Adrenal gland (tissue), 12 donors: ENCODE measurements around the gene RAB5B. TPM values are rescaled to one million over a fixed set of nuclear protein-coding genes. Genes with fewer than 3 reads are reported as not detected.
"Not testable (repeated sequence)": the region's sequence is repeated elsewhere in the genome, so short reads cannot be mapped to it uniquely, and the experiment has no call there.

Experiments
- DNase-seq, 7 donors: peaks; one replicate each; pipeline ENCODE4 v3.0.0-alpha.2; 2019 to 2020
- H3K27ac ChIP-seq, 5 donors: fragments of 200-600 bp; sonication (generic) in 4 of 5; 1 replicate in 3 of 5; 2 replicates in 2 of 5; pipeline versions ENCODE4 v1.5.1 to v1.8.0; 2016 to 2020; ENCODE audit warnings: mild to moderate bottlenecking in 1 of 5
- H3K27me3 ChIP-seq: fragments of 200-600 bp; 2 replicates; pipeline ENCODE4 v1.8.0; 2021
- H3K36me3 ChIP-seq, 2 donors: fragments of 200-600 bp; replicated peaks in 1 of 2; 1 replicate in 1 of 2; 2 replicates in 1 of 2; pipeline versions ENCODE4 v1.5.1 to v1.8.0; 2018 to 2022
- H3K4me1 ChIP-seq, 2 donors: fragments of 200-600 bp; replicated peaks in 1 of 2; 1 replicate in 1 of 2; 2 replicates in 1 of 2; pipeline versions ENCODE4 v1.5.1 to v1.8.0; 2018 to 2021
- H3K4me3 ChIP-seq, 4 donors: fragments of 200-600 bp; sonication (generic) in 3 of 4; one replicate each; pipeline ENCODE4 v1.5.1; 2016 to 2018
- H3K9me3 ChIP-seq, 3 donors: fragments of 200-600 bp; sonication (generic) in 1 of 3; replicated peaks in 1 of 3; 1 replicate in 2 of 3; 2 replicates in 1 of 3; pipeline versions ENCODE4 v1.5.1 to v1.8.0; 2016 to 2021
- CTCF ChIP-seq, 6 experiments: fragments of 450-650 bp in 4 of 6; fragments of 200-600 bp in 2 of 6; sonication (generic) in 1 of 6; IDR thresholded peaks; 1 replicate in 5 of 6; 2 replicates in 1 of 6; pipeline versions ENCODE4 v1.5.1 to v1.8.0; 2016 to 2021; ENCODE audit warnings: antibody characterized with exemption in 6 of 6, mild to moderate bottlenecking in 2 of 6, moderate library complexity in 1 of 6
- POLR2A ChIP-seq, 2 donors: fragments of 450-650 bp; IDR thresholded peaks; one replicate each; pipeline ENCODE4 v1.6.1; 2017; ENCODE audit warnings: antibody characterized with exemption in 2 of 2, mild to moderate bottlenecking in 2 of 2, moderate library complexity in 1 of 2
- WGBS, 4 donors: extraction: QIAGEN DNeasy Blood & Tissue Kit in 2 of 4; methylation state at CpG; one replicate each; pipeline versions ENCODE4 v1.1.5 to v1.1.7; 2013 to 2017; 5-methylcytosine and 5-hydroxymethylcytosine counted together
- intact Hi-C, 2 donors: fragments of 100-400 bp; cut with DNase I; formaldehyde crosslinking; loops; one replicate each; pipeline versions ENCODE4 v1.14.1 to v1.15.0; 2022 to 2023
- polyA plus RNA-seq, 3 donors: library from polyadenylated mRNA; stranded (reverse); fragments of 200-250 nt in 2 of 3; fragments of 350-450 nt in 1 of 3; fragmentation: Illumina TruSeq in 1 of 3; extraction: RNeasy Lipid Tissue Mini Kit (QIAGEN cat#74804) in 1 of 3; gene quantifications; one replicate each; pipeline ENCODE4 v1.2.3, GENCODE V29; 2013 to 2014
- total RNA-seq, 9 donors: library from RNA; depleted of rRNA in 4 of 9; stranded (reverse); fragments of >200 nt in 4 of 9; fragments of 120-200 nt in 1 of 9; fragmentation: NEBNext Ultra II Directional in 1 of 9; extraction: Animal tissue kit (Norgen Biotek cat#: 25700) in 1 of 9; gene quantifications; one replicate each; pipeline versions ENCODE4 v1.1.0 to v1.2.4, GENCODE V29; 2013 to 2023
- donor health status: healthy with polysubstance abuse.
- donor health status: Bipolar disorder and iron deficiency.
- donor health status: DM: yes; HTN: yes; CAD: no.
- donor health status: DM: no; HTN: no; CAD: no.
- donor health status: DM: no; HTN: no; CAD: no.
- donor health status: DM: yes; HTN: yes; CAD: no.

Gene RAB5B
- total and polyA plus RNA-seq, 12 donors: 34.4 to 137 (median 105) TPM

DNA sequence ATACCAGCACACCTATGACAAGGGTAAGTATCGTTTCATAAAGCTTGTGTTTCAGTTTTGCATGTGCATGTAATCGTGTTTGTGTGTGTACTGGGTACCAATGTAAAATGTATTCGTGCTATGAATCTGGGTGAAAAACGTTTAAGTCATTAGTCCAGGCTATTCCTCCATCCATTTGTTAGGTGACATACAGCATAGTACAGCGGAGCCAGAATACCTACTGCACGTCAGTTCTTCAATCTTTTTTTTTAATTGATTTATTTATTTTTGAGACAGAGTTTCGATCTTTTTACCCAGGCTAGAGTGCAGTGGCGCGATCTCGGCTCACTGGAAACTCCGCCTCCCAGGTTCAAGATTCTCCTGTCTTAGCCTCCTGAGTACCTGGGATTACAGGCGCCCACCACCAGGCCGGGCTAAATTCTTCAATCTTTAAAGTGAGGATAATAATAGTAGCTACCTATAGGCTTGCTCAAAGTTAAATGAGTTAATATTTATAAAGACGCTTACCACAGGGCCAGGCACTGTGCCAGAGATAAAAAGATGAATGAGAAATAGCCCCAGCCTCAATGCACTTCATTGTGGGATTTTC lies 67.2 kb downstream of the RAB5B start:
- H3K4me3 ChIP-seq: peak overlapping the region in 1 of 4 donors; percentile 97
- peaks cover 12 to 20% of the 10 kb centered on the region in 2 donors for H3K4me1 ChIP-seq
- no peaks in the 10 kb centered on the region for H3K27me3 ChIP-seq
- H3K9me3 ChIP-seq: no peaks in the 10 kb centered on the region
- peaks cover 0 to 39% of the 10 kb centered on the region in 2 donors for H3K36me3 ChIP-seq
- DNase-seq: no peak
- H3K27ac ChIP-seq: peak overlapping the region in 4 of 5 donors; percentile 89 to 99 (median 94)
- WGBS, 4 donors: 59 to 68% (median 65%) methylated on average over 14 of the region's 14 CpGs
- intact Hi-C loops: no loop called here
- TF ChIP-seq CTCF (IDR thresholded peaks at IDR 0.05) (peak in 1 of 6 experiments; percentile 34), POLR2A (IDR thresholded peaks at IDR 0.05) (no peak)

DNA sequence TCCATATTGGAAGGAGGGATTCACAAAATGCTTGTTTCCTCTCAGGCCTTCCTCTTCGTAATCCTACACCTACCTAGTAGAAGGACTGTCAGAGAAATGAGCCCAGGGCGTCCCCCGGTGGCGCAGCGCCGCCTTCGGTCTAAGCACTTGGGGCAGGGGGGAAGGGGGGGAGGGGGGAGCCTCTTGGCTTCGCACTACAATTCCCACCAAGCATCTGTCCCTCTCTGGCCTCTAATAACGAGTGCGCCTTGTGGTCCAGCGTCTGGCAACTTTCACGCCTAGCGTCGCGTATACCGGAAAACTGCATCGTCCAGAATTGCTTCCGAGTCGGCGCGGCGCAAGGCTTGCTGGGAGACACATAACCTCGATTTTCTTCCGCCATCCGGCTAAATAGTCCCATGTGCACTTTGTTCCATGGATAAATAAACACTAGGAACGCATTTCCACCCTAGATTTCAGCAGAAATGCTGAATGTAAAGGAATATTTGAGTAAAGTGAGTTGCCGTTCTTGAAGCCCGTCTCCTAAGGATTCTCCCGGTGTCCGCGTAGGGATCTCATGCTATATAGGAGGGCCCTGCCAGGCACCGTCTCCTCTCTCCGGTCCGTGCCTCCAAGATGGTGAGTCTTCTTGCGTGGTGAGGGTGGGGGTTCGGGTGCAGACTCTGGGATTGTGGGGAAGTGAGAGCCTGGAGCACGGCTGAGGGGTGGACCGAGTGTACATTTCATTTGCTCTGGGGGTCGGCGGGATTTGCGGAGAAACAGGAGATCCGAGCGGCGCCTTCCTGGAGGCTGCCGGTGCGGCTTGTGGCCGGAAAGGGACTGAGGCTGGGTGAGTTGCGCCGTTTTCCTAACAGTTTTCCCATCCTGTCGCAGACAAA lies 67.9 kb downstream of the RAB5B start, which contains the start of gene RPS26:
Gene RPS26, plus strand, starts transcription at position 367 of the 878 bp plus-strand sequence. Its CDS starts 249 bp downstream, at position 616.
- peak; percentile 15 to 54 (median 31) for TF ChIP-seq CTCF (IDR thresholded peaks at IDR 0.05)
- TF ChIP-seq POLR2A (IDR thresholded peaks at IDR 0.05): peak; percentile 95 to 97

DNA sequence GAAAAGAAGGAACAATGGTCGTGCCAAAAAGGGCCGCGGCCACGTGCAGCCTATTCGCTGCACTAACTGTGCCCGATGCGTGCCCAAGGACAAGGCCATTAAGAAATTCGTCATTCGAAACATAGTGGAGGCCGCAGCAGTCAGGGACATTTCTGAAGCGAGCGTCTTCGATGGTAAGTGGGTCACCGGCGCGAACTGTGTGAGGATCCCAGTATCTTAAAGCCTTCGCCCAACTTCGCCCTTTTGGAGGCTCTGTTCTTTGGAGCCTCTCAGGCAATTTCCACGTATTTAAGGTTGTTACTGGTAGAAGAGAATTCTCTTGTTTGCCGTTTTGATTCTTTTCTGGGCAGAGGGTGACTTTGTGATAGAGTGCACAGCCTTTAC lies 68.5 kb downstream of the RAB5B start:
- H3K36me3 ChIP-seq: peaks cover 0 to 32% of the 10 kb centered on the region in 2 donors
- intact Hi-C loops, H3K27me3 ChIP-seq, H3K9me3 ChIP-seq: not testable (repeated sequence)
- DNase-seq: peak in 5 of 7 donors; percentile 46 to 68 (median 59)
- WGBS, 4 donors: 0 to 1% (median 1%) methylated on average over 13 to 19 of the region's 20 CpGs
- peak overlapping the region; percentile 47 to 99 (median 94) for H3K27ac ChIP-seq
- peaks cover 12 to 20% of the 10 kb centered on the region in 2 donors for H3K4me1 ChIP-seq
- peak overlapping the region; percentile 25 to 97 (median 50) for H3K4me3 ChIP-seq

More for the DNA sequence above, 67.9 kb downstream of the RAB5B start, which contains the start of gene RPS26:
- Histone ChIP-seq H3K27ac (peak within 1 kb of the TSS; percentile 47 to 99 (median 94)), H3K4me1 (peaks cover 12 to 20% of the 10 kb centered on the region in 2 donors), H3K27me3 (no peaks in the 10 kb centered on the region), H3K9me3 (no peaks in the 10 kb centered on the region), H3K36me3 (peaks cover 0 to 32% of the 10 kb centered on the region in 2 donors), H3K4me3 (peak within 1 kb of the TSS; percentile 25 to 97 (median 50))
- intact Hi-C loops: no loop called here
- 0 to 1% (median 0%) methylated on average over 21 to 50 of the region's 50 CpGs for WGBS, 4 donors
- DNase-seq: peak; percentile 93 to 99 (median 98)

- no peaks in the 10 kb centered on the region for H3K9me3 ChIP-seq
- WGBS, 4 donors: 20 to 30% (median 22%) methylated on average over 9 of the region's 9 CpGs
- H3K27me3 ChIP-seq: no peaks in the 10 kb centered on the region
- intact Hi-C loops: no loop called here
- H3K4me3 ChIP-seq: peak overlapping the region; percentile 25 to 97 (median 50)
- peaks cover 12 to 20% of the 10 kb centered on the region in 2 donors for H3K4me1 ChIP-seq
- H3K36me3 ChIP-seq: peaks cover 0 to 32% of the 10 kb centered on the region in 2 donors
- no peak for DNase-seq
- TF ChIP-seq POLR2A (IDR thresholded peaks at IDR 0.05): no peak
- no peak for TF ChIP-seq CTCF (IDR thresholded peaks at IDR 0.05)
- H3K27ac ChIP-seq: peak overlapping the region in 4 of 5 donors; percentile 89 to 99 (median 94)
These were observed 69.0 kb downstream of the RAB5B start for GRCh38 chr12:56042843-56043242.

Other genes starting within 250 kb of the RAB5B start
- gene CD63, start 245.1 kb upstream of the RAB5B start, total RNA-seq: 1,000 to 10,000 TPM in 7 of 9 donors, 100 to 1,000 TPM in 2; 796 to 1,954 (median 1,283) TPM
- gene CD63, start 245.1 kb upstream of the RAB5B start, polyA plus RNA-seq: 1,000 to 10,000 TPM; 1,798 to 2,350 (median 1,843) TPM
- gene GDF11, start 231.0 kb upstream of the RAB5B start, total RNA-seq: 1 to 10 TPM; 3.3 to 8.3 (median 6.7) TPM
- 1 to 10 TPM; 2.4 to 4.1 (median 3.8) TPM for gene GDF11, start 231.0 kb upstream of the RAB5B start, polyA plus RNA-seq
- 100 to 1,000 TPM in 1 of 9 donors, 10 to 100 TPM in 8; 23.2 to 148 (median 56.0) TPM for gene SARNP, start 156.4 kb upstream of the RAB5B start, total RNA-seq
- gene SARNP, start 156.4 kb upstream of the RAB5B start, polyA plus RNA-seq: 100 to 1,000 TPM; 113 to 131 (median 117) TPM
- gene ORMDL2, start 156.0 kb upstream of the RAB5B start, total RNA-seq: 10 to 100 TPM; 11.7 to 74.7 (median 26.3) TPM
- gene ORMDL2, start 156.0 kb upstream of the RAB5B start, polyA plus RNA-seq: 10 to 100 TPM; 45.4 to 97.7 (median 68.6) TPM
- 10 to 100 TPM; 26.3 to 50.0 (median 32.3) TPM for gene DNAJC14, start 144.5 kb upstream of the RAB5B start, total RNA-seq
- gene DNAJC14, start 144.5 kb upstream of the RAB5B start, polyA plus RNA-seq: 10 to 100 TPM in 2 of 3 donors, 1 to 10 TPM in 1; 9.9 to 31.2 (median 12.4) TPM
- 10 to 100 TPM in 3 of 9 donors, 1 to 10 TPM in 5, under 1 TPM in 1; 0.89 to 17.3 (median 7.0) TPM for gene MMP19, start 131.1 kb upstream of the RAB5B start, total RNA-seq
- gene MMP19, start 131.1 kb upstream of the RAB5B start, polyA plus RNA-seq: 10 to 100 TPM in 2 of 3 donors, 1 to 10 TPM in 1; 8.0 to 15.8 (median 15.3) TPM
- gene PYM1, start 46.2 kb upstream of the RAB5B start, total RNA-seq: 10 to 100 TPM; 32.1 to 60.9 (median 37.8) TPM
- 10 to 100 TPM; 48.3 to 59.1 (median 49.0) TPM for gene PYM1, start 46.2 kb upstream of the RAB5B start, polyA plus RNA-seq
- gene DGKA, start 42.9 kb upstream of the RAB5B start, total RNA-seq: 100 to 1,000 TPM in 1 of 9 donors, 10 to 100 TPM in 8; 16.0 to 116 (median 31.9) TPM
- gene DGKA, start 42.9 kb upstream of the RAB5B start, polyA plus RNA-seq: 10 to 100 TPM; 21.1 to 99.8 (median 66.2) TPM
- gene PMEL, start 8.0 kb upstream of the RAB5B start, total RNA-seq: 1 to 10 TPM in 5 of 9 donors, under 1 TPM in 3, not detected in 1; 0.35 to 3.8 (median 1.3) TPM
- gene PMEL, start 8.0 kb upstream of the RAB5B start, polyA plus RNA-seq: 1 to 10 TPM in 2 of 3 donors, under 1 TPM in 1; 0.77 to 1.5 (median 1.0) TPM
- gene CDK2, start 7.2 kb upstream of the RAB5B start, total RNA-seq: 10 to 100 TPM in 8 of 9 donors, 1 to 10 TPM in 1; 6.3 to 30.6 (median 18.7) TPM
- 10 to 100 TPM in 1 of 3 donors, 1 to 10 TPM in 2; 6.0 to 16.5 (median 9.2) TPM for gene CDK2, start 7.2 kb upstream of the RAB5B start, polyA plus RNA-seq
- 10 to 100 TPM; 49.3 to 72.6 (median 56.6) TPM for gene SUOX, start 23.2 kb downstream of the RAB5B start, total RNA-seq
- 10 to 100 TPM; 27.7 to 49.7 (median 37.1) TPM for gene SUOX, start 23.2 kb downstream of the RAB5B start, polyA plus RNA-seq
- 10 to 100 TPM in 6 of 9 donors, 1 to 10 TPM in 3; 6.0 to 34.0 (median 13.3) TPM for gene IKZF4, start 47.0 kb downstream of the RAB5B start, total RNA-seq
- gene IKZF4, start 47.0 kb downstream of the RAB5B start, polyA plus RNA-seq: 10 to 100 TPM in 1 of 3 donors, 1 to 10 TPM in 2; 5.7 to 10.3 (median 6.4) TPM
- 1,000 to 10,000 TPM in 3 of 9 donors, 100 to 1,000 TPM in 3, 10 to 100 TPM in 3; 76.7 to 2,374 (median 441) TPM for gene RPS26, start 67.8 kb downstream of the RAB5B start, total RNA-seq
- gene RPS26, start 67.8 kb downstream of the RAB5B start, polyA plus RNA-seq: 1,000 to 10,000 TPM; 1,149 to 1,897 (median 1,249) TPM
- 10 to 100 TPM in 1 of 9 donors, 1 to 10 TPM in 8; 1.3 to 25.7 (median 1.6) TPM for gene ERBB3, start 106.1 kb downstream of the RAB5B start, total RNA-seq
- 1 to 10 TPM; 1.9 to 5.0 (median 2.6) TPM for gene ERBB3, start 106.1 kb downstream of the RAB5B start, polyA plus RNA-seq
- gene PA2G4, start 130.5 kb downstream of the RAB5B start, total RNA-seq: 100 to 1,000 TPM in 5 of 9 donors, 10 to 100 TPM in 4; 64.1 to 129 (median 106) TPM
- 100 to 1,000 TPM in 2 of 3 donors, 10 to 100 TPM in 1; 83.3 to 252 (median 106) TPM for gene PA2G4, start 130.5 kb downstream of the RAB5B start, polyA plus RNA-seq
- 1,000 to 10,000 TPM; 1,635 to 5,801 (median 3,259) TPM for gene RPL41, start 142.6 kb downstream of the RAB5B start, total RNA-seq
- 1,000 to 10,000 TPM; 2,153 to 6,204 (median 2,446) TPM for gene RPL41, start 142.6 kb downstream of the RAB5B start, polyA plus RNA-seq
- 10 to 100 TPM in 3 of 9 donors, 1 to 10 TPM in 6; 4.3 to 15.0 (median 8.4) TPM for gene ZC3H10, start 144.2 kb downstream of the RAB5B start, total RNA-seq
- 1 to 10 TPM; 2.2 to 5.5 (median 5.0) TPM for gene ZC3H10, start 144.2 kb downstream of the RAB5B start, polyA plus RNA-seq
- gene ESYT1, start 154.2 kb downstream of the RAB5B start, total RNA-seq: 100 to 1,000 TPM in 7 of 9 donors, 10 to 100 TPM in 2; 26.3 to 156 (median 125) TPM
- 100 to 1,000 TPM in 1 of 3 donors, 10 to 100 TPM in 2; 27.2 to 103 (median 35.4) TPM for gene ESYT1, start 154.2 kb downstream of the RAB5B start, polyA plus RNA-seq
- 10 to 100 TPM; 28.0 to 89.3 (median 66.8) TPM for gene MYL6B, start 178.5 kb downstream of the RAB5B start, total RNA-seq
- gene MYL6B, start 178.5 kb downstream of the RAB5B start, polyA plus RNA-seq: 100 to 1,000 TPM in 2 of 3 donors, 10 to 100 TPM in 1; 33.4 to 129 (median 118) TPM
- 1,000 to 10,000 TPM; 1,276 to 2,410 (median 1,576) TPM for gene MYL6, start 184.3 kb downstream of the RAB5B start, total RNA-seq
- gene MYL6, start 184.3 kb downstream of the RAB5B start, polyA plus RNA-seq: 1,000 to 10,000 TPM; 1,464 to 3,646 (median 1,841) TPM
- gene SMARCC2, start 215.4 kb downstream of the RAB5B start, total RNA-seq: 100 to 1,000 TPM in 1 of 9 donors, 10 to 100 TPM in 8; 36.3 to 102 (median 64.0) TPM
- gene SMARCC2, start 215.4 kb downstream of the RAB5B start, polyA plus RNA-seq: 10 to 100 TPM; 22.8 to 75.1 (median 46.6) TPM
- 10 to 100 TPM; 42.4 to 90.6 (median 64.1) TPM for gene RNF41, start 247.8 kb downstream of the RAB5B start, total RNA-seq
- gene RNF41, start 247.8 kb downstream of the RAB5B start, polyA plus RNA-seq: 10 to 100 TPM; 13.0 to 44.0 (median 13.5) TPM